Endothelial cell of umbilical vein (primary cell): Measurements from ENCODE around the gene CAPNS1.

Experiments
- EZH2 ChIP-seq: IDR thresholded peaks from 2 replicates; pipeline ENCODE4 v1.6.1; 2012; ENCODE audit warnings: borderline replicate concordance, low read depth, mild to moderate bottlenecking, moderate library complexity, low read length, inconsistent platforms; ENCODE audit not compliant: severe bottlenecking
- GATA2 ChIP-seq: IDR thresholded peaks from 2 replicates; pipeline ENCODE4 v1.7.0; 2011; ENCODE audit warnings: low read depth, mild to moderate bottlenecking, moderate library complexity, mixed read lengths, low read length; ENCODE audit not compliant: insufficient read length, insufficient read depth
- POLR2A ChIP-seq: IDR thresholded peaks from 2 replicates; pipeline ENCODE4 v1.6.1; 2012; ENCODE audit warnings: low read depth, mild to moderate bottlenecking, control low read depth, low read length
- POLR2AphosphoS5 ChIP-seq: IDR thresholded peaks from 2 replicates; pipeline ENCODE4 v1.6.1; 2012; ENCODE audit warnings: low read depth, mild to moderate bottlenecking, control low read depth, low read length, moderate library complexity; ENCODE audit not compliant: insufficient read depth
- TF ChIP-seq, protein P1 (sequence below), 2 donors: IDR thresholded peaks; 1 replicate in 1 of 2; 2 replicates in 1 of 2; pipeline ENCODE4 v1.5.1; 2011; ENCODE audit warnings: low read length in 2 of 2, mild to moderate bottlenecking in 2 of 2, moderate library complexity in 2 of 2, control low read depth in 1 of 2, inconsistent platforms in 1 of 2, low read depth in 1 of 2; ENCODE audit not compliant: insufficient read depth in 1 of 2; ENCODE audit errors: extremely low read depth in 1 of 2
- TF ChIP-seq, protein P2 (sequence below): IDR thresholded peaks from 2 replicates; pipeline ENCODE4 v1.6.1; 2011; ENCODE audit not compliant: insufficient read depth, insufficient read length

DNA sequence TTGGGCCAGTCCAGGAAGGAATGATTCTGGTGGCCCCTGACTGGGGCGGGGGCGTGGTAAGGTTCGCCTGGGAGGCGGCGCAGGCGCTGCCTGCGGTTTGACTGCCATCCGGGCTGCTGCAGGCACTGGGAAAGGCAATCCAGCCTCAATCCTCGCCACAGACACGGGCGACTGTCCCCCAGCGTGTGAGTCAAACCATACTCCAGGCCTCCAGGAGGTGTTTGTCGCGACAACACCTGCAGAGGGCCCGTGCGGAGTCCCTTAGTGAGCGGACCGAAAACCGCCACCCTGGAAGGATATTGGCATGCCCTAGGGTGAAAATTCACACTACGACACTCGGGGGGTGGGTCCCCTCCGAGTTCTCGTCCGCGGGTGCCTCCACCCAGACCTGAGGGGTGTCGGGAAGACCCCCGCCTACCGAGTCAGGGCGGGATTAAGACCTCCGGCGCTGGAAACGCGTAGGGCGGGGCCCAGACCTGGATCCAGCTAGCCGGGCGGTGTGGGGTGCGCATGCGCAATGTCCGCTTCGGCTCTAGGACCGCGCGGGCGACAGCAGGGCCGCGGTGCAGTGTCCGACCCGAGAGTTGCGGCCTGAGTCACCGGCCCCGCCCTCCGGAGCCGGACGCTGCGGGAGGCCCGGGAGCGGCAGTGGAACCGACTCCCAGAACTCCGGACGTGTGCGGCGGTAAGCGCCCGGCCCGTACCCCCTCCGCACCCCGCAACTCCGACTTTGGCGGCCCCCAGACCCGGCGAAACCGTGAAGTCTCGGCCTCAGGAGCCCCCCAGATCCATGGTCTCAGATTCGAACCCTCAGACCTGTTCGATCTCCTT, at the start of gene CAPNS1:
- peak; percentile 99 for TF ChIP-seq POLR2AphosphoS5
- TF ChIP-seq, protein P1, sequence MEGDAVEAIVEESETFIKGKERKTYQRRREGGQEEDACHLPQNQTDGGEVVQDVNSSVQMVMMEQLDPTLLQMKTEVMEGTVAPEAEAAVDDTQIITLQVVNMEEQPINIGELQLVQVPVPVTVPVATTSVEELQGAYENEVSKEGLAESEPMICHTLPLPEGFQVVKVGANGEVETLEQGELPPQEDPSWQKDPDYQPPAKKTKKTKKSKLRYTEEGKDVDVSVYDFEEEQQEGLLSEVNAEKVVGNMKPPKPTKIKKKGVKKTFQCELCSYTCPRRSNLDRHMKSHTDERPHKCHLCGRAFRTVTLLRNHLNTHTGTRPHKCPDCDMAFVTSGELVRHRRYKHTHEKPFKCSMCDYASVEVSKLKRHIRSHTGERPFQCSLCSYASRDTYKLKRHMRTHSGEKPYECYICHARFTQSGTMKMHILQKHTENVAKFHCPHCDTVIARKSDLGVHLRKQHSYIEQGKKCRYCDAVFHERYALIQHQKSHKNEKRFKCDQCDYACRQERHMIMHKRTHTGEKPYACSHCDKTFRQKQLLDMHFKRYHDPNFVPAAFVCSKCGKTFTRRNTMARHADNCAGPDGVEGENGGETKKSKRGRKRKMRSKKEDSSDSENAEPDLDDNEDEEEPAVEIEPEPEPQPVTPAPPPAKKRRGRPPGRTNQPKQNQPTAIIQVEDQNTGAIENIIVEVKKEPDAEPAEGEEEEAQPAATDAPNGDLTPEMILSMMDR (IDR thresholded peaks at IDR 0.05; ENCODE audit: extremely low read depth in 1 of 2, insufficient read depth in 1 of 2, low read depth in 1 of 2, low read length in 2 of 2) = no peak
- TF ChIP-seq, protein P2, sequence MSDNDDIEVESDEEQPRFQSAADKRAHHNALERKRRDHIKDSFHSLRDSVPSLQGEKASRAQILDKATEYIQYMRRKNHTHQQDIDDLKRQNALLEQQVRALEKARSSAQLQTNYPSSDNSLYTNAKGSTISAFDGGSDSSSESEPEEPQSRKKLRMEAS = no peak
- peak; percentile 96 for TF ChIP-seq POLR2A
- TF ChIP-seq GATA2 = no peak
- no peak for TF ChIP-seq EZH2
